Hepatocyte (in vitro differentiated cells): ENCODE data around the gene TPTE2.

Source experiments
- EZH2 ChIP-seq: fragments of 200-600 bp; sonication (generic); IDR thresholded peaks from 2 replicates; pipeline ENCODE4 v1.6.1; 2016; ENCODE audit warnings: antibody characterized with exemption, mild to moderate bottlenecking, borderline replicate concordance
- EZH2phosphoT487 ChIP-seq: fragments of 200-600 bp; sonication (generic); IDR thresholded peaks from one replicate; pipeline ENCODE4 v1.6.1; 2018; ENCODE audit warnings: antibody characterized with exemption, mild to moderate bottlenecking, low read depth, moderate library complexity; ENCODE audit not compliant: unreplicated experiment, severe bottlenecking
- TF ChIP-seq, protein P1 (sequence below): fragments of 200-600 bp; sonication (generic); IDR thresholded peaks from 2 replicates; pipeline ENCODE4 v1.5.1; 2016; ENCODE audit warnings: antibody characterized with exemption, mild to moderate bottlenecking; ENCODE audit not compliant: poor library complexity

GRCh38 chr13:19606737-19607136 is 45.4 kb upstream of the TPTE2 start:
- TF ChIP-seq, protein P1, sequence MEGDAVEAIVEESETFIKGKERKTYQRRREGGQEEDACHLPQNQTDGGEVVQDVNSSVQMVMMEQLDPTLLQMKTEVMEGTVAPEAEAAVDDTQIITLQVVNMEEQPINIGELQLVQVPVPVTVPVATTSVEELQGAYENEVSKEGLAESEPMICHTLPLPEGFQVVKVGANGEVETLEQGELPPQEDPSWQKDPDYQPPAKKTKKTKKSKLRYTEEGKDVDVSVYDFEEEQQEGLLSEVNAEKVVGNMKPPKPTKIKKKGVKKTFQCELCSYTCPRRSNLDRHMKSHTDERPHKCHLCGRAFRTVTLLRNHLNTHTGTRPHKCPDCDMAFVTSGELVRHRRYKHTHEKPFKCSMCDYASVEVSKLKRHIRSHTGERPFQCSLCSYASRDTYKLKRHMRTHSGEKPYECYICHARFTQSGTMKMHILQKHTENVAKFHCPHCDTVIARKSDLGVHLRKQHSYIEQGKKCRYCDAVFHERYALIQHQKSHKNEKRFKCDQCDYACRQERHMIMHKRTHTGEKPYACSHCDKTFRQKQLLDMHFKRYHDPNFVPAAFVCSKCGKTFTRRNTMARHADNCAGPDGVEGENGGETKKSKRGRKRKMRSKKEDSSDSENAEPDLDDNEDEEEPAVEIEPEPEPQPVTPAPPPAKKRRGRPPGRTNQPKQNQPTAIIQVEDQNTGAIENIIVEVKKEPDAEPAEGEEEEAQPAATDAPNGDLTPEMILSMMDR = no peak
- no peak for TF ChIP-seq EZH2
- TF ChIP-seq EZH2phosphoT487 = no peak
